H1 (cell line): ENCODE measurements around the gene MEMO1. TPM values are rescaled to one million over a fixed set of nuclear protein-coding genes. Genes with fewer than 3 reads are reported as not detected.

Experiments used
- ATF3 ChIP-seq: IDR thresholded peaks from 2 replicates; pipeline ENCODE4 v1.6.1; 2011; ENCODE audit warnings: low read depth, mild to moderate bottlenecking, low read length; ENCODE audit not compliant: insufficient read depth
- polyA plus RNA-seq, 7 experiments: library from polyadenylated mRNA; depleted of rRNA in 3 of 7; stranded (reverse) in 5 of 7; unstranded in 2 of 7; fragments of >200 nt in 5 of 7; fragments of 200-250 nt in 2 of 7; gene quantifications; 1 replicate in 5 of 7; 2 replicates in 1 of 7; 4 replicates in 1 of 7; pipeline versions ENCODE4 v1.2.1 to v1.2.3, GENCODE V29; 2011 to 2013; ENCODE audit warnings: missing spikeins in 2 of 7, mixed read lengths in 2 of 7
- total RNA-seq: library from RNA; stranded (reverse); fragmentation: NEBNext Ultra II Directional; extraction: Animal tissue kit (Norgen Biotek cat#: 25700); gene quantifications from 2 replicates; pipeline ENCODE4 v1.2.1, GENCODE V29; 2021
- TF ChIP-seq, protein P1 (sequence below): fragments of 300-600 bp; sonication (generic); IDR thresholded peaks from 2 replicates; pipeline ENCODE4 v1.7.1; 2012; ENCODE audit warnings: low read length, moderate library complexity, mild to moderate bottlenecking, inconsistent platforms; ENCODE audit not compliant: insufficient replicate concordance

The MEMO1 gene
- total and polyA plus RNA-seq, 2 of the 8 experiments (the other 6 are each of a cell fraction or from before 2014, with no cell fraction given), result 26.9 to 54.7 TPM

- TF ChIP-seq, protein P1, sequence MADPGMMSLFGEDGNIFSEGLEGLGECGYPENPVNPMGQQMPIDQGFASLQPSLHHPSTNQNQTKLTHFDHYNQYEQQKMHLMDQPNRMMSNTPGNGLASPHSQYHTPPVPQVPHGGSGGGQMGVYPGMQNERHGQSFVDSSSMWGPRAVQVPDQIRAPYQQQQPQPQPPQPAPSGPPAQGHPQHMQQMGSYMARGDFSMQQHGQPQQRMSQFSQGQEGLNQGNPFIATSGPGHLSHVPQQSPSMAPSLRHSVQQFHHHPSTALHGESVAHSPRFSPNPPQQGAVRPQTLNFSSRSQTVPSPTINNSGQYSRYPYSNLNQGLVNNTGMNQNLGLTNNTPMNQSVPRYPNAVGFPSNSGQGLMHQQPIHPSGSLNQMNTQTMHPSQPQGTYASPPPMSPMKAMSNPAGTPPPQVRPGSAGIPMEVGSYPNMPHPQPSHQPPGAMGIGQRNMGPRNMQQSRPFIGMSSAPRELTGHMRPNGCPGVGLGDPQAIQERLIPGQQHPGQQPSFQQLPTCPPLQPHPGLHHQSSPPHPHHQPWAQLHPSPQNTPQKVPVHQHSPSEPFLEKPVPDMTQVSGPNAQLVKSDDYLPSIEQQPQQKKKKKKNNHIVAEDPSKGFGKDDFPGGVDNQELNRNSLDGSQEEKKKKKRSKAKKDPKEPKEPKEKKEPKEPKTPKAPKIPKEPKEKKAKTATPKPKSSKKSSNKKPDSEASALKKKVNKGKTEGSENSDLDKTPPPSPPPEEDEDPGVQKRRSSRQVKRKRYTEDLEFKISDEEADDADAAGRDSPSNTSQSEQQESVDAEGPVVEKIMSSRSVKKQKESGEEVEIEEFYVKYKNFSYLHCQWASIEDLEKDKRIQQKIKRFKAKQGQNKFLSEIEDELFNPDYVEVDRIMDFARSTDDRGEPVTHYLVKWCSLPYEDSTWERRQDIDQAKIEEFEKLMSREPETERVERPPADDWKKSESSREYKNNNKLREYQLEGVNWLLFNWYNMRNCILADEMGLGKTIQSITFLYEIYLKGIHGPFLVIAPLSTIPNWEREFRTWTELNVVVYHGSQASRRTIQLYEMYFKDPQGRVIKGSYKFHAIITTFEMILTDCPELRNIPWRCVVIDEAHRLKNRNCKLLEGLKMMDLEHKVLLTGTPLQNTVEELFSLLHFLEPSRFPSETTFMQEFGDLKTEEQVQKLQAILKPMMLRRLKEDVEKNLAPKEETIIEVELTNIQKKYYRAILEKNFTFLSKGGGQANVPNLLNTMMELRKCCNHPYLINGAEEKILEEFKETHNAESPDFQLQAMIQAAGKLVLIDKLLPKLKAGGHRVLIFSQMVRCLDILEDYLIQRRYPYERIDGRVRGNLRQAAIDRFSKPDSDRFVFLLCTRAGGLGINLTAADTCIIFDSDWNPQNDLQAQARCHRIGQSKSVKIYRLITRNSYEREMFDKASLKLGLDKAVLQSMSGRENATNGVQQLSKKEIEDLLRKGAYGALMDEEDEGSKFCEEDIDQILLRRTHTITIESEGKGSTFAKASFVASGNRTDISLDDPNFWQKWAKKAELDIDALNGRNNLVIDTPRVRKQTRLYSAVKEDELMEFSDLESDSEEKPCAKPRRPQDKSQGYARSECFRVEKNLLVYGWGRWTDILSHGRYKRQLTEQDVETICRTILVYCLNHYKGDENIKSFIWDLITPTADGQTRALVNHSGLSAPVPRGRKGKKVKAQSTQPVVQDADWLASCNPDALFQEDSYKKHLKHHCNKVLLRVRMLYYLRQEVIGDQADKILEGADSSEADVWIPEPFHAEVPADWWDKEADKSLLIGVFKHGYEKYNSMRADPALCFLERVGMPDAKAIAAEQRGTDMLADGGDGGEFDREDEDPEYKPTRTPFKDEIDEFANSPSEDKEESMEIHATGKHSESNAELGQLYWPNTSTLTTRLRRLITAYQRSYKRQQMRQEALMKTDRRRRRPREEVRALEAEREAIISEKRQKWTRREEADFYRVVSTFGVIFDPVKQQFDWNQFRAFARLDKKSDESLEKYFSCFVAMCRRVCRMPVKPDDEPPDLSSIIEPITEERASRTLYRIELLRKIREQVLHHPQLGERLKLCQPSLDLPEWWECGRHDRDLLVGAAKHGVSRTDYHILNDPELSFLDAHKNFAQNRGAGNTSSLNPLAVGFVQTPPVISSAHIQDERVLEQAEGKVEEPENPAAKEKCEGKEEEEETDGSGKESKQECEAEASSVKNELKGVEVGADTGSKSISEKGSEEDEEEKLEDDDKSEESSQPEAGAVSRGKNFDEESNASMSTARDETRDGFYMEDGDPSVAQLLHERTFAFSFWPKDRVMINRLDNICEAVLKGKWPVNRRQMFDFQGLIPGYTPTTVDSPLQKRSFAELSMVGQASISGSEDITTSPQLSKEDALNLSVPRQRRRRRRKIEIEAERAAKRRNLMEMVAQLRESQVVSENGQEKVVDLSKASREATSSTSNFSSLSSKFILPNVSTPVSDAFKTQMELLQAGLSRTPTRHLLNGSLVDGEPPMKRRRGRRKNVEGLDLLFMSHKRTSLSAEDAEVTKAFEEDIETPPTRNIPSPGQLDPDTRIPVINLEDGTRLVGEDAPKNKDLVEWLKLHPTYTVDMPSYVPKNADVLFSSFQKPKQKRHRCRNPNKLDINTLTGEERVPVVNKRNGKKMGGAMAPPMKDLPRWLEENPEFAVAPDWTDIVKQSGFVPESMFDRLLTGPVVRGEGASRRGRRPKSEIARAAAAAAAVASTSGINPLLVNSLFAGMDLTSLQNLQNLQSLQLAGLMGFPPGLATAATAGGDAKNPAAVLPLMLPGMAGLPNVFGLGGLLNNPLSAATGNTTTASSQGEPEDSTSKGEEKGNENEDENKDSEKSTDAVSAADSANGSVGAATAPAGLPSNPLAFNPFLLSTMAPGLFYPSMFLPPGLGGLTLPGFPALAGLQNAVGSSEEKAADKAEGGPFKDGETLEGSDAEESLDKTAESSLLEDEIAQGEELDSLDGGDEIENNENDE, result no peak
- no peak for TF ChIP-seq ATF3
Observed at GRCh38 chr2:31931916-31932315, 78.9 kb downstream of the MEMO1 start (continued).
